GM19023 (cell line): ENCODE measurements around the gene SLC20A1.

ENCODE experiments used
- ATAC-seq: cut with Tn5 transposase; IDR thresholded peaks from one replicate; pipeline ENCODE4 v1.9.1; 2021; ENCODE audit warnings: mild to moderate bottlenecking, moderate library complexity; ENCODE audit not compliant: unreplicated experiment

SLC20A1 gene

GRCh38 chr2:112625474-112626114 is 20.1 kb upstream of the SLC20A1 start:
- no peak for ATAC-seq

- no peak for ATAC-seq
Measured at GRCh38 chr2:112626604-112627059, 19.1 kb upstream of the SLC20A1 start.

DNA sequence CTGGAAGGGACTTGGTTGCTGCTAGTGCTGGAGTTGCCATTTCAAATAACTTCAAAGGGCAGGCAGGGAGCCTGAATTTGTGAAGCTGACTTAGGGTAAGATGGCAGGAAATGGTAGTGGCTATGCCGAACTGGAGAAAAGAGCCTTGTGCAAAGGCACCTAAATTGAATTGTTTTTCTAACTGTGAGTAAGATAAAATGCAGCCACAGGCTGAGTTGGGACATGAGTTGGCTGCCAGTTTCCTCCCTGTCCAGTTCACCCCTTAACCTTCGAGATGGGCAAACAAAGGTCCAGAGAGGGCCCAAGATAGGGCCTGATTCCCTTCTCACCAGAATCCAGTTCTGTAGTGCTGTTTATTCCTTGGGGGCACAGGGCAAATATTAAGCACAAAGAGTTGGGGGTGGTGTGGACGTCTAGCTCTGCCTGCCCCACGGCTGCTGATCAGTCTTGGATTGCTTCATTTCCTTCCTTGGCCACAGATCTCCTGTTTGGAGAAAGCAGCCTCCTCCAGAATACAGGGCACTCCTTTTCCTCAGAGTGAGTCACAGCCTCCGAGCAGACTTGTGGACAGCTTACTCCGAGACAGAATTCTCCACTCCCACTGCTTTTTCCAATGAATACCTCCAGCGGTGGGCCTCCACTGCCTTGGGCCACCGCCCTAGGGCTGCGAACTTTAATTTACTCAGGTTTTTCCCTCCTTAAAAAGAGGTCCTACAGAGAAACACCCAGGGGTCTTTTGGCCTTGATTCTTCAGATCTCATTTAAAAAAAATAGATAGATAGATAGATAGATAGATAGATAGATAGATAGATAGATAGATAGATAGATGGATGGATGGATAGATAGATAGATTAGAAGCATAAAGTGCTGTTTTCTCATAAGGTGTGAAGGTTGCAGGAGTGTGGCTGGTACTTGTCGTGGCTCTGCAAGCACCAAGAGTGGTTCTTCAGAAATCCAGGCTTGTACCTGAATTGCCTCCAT is 18.4 kb upstream of the SLC20A1 start:
- no peak for ATAC-seq

DNA sequence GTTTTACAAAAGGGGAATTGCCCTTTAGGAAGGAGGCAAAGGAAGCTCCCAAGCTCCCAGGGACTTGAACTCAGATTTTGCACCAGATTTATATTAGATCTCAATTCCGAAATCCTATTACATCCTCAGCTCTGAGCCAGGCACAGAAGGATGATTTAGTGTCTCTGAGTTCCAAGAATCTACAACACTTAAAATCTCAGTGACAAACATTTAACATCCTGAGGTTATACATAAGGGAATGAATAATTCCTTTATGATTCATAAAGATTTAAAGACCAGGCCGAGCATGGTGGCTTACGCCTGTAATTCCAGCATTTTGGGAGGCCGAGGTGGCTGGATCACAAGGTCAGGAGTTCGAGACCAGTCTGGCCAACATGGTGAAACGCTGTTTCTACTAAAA is 16.5 kb upstream of the SLC20A1 start:
- ATAC-seq = no peak

- ATAC-seq = no peak
Measured at GRCh38 chr2:112629823-112630222, 15.9 kb upstream of the SLC20A1 start.

GRCh38 chr2:112630268-112630667 is 15.5 kb upstream of the SLC20A1 start:
- ATAC-seq = no peak

- no peak for ATAC-seq
Measured at GRCh38 chr2:112633708-112634107, 12.0 kb upstream of the SLC20A1 start.

- ATAC-seq = no peak
Measured at GRCh38 chr2:112634153-112634873, 11.4 kb upstream of the SLC20A1 start.

DNA sequence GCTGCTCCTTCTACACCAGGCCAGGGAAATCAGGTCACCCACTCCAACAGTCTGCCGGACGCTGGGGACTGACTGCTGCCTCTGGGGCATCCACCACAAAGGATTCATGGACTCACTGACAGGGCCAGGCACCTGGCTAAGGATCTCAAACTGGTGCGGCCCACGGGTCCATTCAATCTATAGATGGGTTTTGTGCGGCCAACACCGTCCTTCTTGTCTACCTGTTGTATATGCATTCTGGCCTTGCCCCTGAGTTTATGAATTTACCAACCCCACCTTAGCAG is 10.9 kb upstream of the SLC20A1 start:
- ATAC-seq = no peak

- ATAC-seq = peak; percentile 72
Measured at GRCh38 chr2:112636605-112637288, 9.0 kb upstream of the SLC20A1 start.

- no peak for ATAC-seq
Measured at GRCh38 chr2:112637289-112637660, 8.5 kb upstream of the SLC20A1 start.

DNA sequence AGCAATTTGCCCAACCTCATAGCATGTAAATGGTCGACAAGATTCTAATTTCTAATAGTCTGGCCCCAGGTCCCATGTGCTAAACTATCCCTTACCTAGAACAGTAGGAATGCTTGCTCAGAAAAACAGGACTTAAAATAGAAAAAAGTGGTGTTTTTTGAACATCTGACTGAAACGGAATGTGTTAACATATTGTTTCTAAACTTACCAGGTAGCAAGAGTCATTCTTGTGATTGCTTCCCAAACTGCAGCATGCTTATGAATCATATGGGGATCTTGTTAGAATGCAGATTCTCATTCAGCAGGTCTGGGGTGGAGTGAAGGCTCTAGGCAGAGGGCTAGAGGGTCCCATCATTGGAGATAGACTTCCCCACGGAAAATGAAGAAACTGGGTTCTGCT is 5.8 kb upstream of the SLC20A1 start:
- no peak for ATAC-seq

GRCh38 chr2:112640467-112640799 is 5.3 kb upstream of the SLC20A1 start:
- no peak for ATAC-seq

GRCh38 chr2:112640800-112641675 is 4.7 kb upstream of the SLC20A1 start:
- ATAC-seq = no peak

DNA sequence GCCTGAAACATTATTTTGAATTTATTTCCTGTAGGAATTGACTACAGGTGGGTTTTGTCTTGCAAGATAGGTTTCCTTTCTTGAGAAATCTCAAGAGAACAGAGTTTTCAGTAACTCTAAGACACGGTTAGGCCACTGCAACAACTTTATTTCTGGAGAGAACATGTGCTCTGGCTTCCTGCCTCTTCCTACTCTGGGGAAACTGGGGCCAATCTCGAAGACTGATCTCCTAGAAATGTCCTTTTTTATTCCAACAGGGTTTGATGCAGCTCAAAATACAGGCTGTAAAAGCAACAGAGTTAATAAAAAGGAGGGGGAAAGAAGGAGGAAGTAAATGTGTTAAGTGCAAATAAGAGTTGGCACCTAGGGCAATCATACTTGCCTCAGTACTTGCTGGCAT is 4.0 kb upstream of the SLC20A1 start:
- no peak for ATAC-seq

GRCh38 chr2:112642561-112642960 is 3.2 kb upstream of the SLC20A1 start:
- no peak for ATAC-seq

GRCh38 chr2:112642966-112643365 is 2.8 kb upstream of the SLC20A1 start:
- ATAC-seq = no peak

- ATAC-seq = no peak
Measured at GRCh38 chr2:112643488-112643887, 2.3 kb upstream of the SLC20A1 start.

- ATAC-seq = no peak
Measured at GRCh38 chr2:112644155-112644932, 1.4 kb upstream of the SLC20A1 start.

- ATAC-seq = peak; percentile 5
Measured at GRCh38 chr2:112644933-112645309, 818 bp upstream of the SLC20A1 start.
